Testis (tissue), 3 donors: Measurements from ENCODE around the gene ATG10. TPM values are rescaled to one million over a fixed set of nuclear protein-coding genes. Genes with fewer than 3 reads are reported as not detected.

Experiments
- DNase-seq: peaks from one replicate; pipeline ENCODE4 v3.0.0-alpha.2; 2019
- H3K27ac ChIP-seq, 2 donors: fragments of 200-600 bp; sonication (generic); one replicate each; pipeline ENCODE4 v1.5.1; 2019
- H3K27me3 ChIP-seq: fragments of 200-600 bp; sonication (generic); one replicate; pipeline ENCODE4 v1.5.1; 2019
- H3K36me3 ChIP-seq: fragments of 200-600 bp; sonication (generic); one replicate; pipeline ENCODE4 v1.5.1; 2017; ENCODE audit warnings: low read depth; ENCODE audit errors: missing control alignments
- H3K4me1 ChIP-seq: fragments of 200-600 bp; sonication (generic); one replicate; pipeline ENCODE4 v1.5.1; 2019
- H3K4me3 ChIP-seq, 2 donors: fragments of 200-600 bp; sonication (generic); one replicate each; pipeline ENCODE4 v1.5.1; 2017 to 2019
- H3K9me3 ChIP-seq: fragments of 200-600 bp; sonication (generic); one replicate; pipeline ENCODE4 v1.5.1; 2017
- POLR2A ChIP-seq: fragments of 450-650 bp; IDR thresholded peaks from one replicate; pipeline ENCODE4 v1.6.1; 2017; ENCODE audit warnings: antibody characterized with exemption, mild to moderate bottlenecking, moderate library complexity
- WGBS, 2 donors: methylation state at CpG; one replicate each; pipeline ENCODE4 v1.1.5; 2018; 5-methylcytosine and 5-hydroxymethylcytosine counted together
- intact Hi-C: fragments of 100-400 bp; cut with DNase I; formaldehyde crosslinking; loops from one replicate; pipeline ENCODE4 v1.15.1; 2023; ENCODE audit warnings: low total_unique reads
- polyA plus RNA-seq: library from polyadenylated mRNA; stranded (reverse); fragments of 350-450 nt; fragmentation: Illumina TruSeq; extraction: RNeasy Lipid Tissue Mini Kit (QIAGEN cat#74804); gene quantifications from one replicate; pipeline ENCODE4 v1.2.3, GENCODE V29; 2014; ENCODE audit warnings: low read depth, low replicate concordance; ENCODE audit not compliant: insufficient read depth
- total RNA-seq, 2 donors: library from RNA; depleted of rRNA; stranded (reverse); fragments of >200 nt; gene quantifications; one replicate each; pipeline ENCODE4 v1.2.3, GENCODE V29; 2016
- TF ChIP-seq, protein P1 (sequence below), 3 experiments: fragments of 450-650 bp in 2 of 3; fragments of 200-600 bp in 1 of 3; sonication (generic) in 1 of 3; IDR thresholded peaks; one replicate each; pipeline ENCODE4 v1.5.1; 2016 to 2019; ENCODE audit warnings: antibody characterized with exemption in 3 of 3, mild to moderate bottlenecking in 2 of 3, moderate library complexity in 1 of 3

The ATG10 gene
- total and polyA plus RNA-seq, 3 donors from 2014 or later = 10.0 to 15.1 (median 14.4) TPM

DNA sequence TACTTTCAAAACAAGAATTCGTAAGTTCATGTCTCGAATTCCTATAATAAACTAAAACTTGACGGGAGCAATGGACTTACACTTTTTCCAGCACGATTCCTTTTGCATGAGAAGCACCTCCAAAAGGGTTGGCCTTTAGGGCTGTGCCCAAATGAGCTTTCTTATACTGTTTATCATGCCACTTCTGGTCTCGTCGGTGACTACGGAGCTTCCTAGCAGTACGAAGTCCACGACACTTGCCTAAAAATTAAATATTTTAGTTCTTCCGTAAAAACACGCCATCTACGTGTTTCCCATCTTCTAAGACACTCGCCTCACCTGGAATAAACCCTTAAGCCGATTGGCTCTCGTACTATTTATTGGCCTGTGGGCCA is 305.8 kb downstream of the ATG10 start:
- Histone ChIP-seq H3K9me3 (no peaks in the 10 kb centered on the region), H3K27ac (peak overlapping the region; percentile 61 to 88), H3K4me1 (peaks cover 6% of the 10 kb centered on the region), H3K36me3 (no peaks in the 10 kb centered on the region), H3K4me3 (peak overlapping the region; percentile 80 to 97), H3K27me3 (no peaks in the 10 kb centered on the region)
- 1 to 2% methylated on average over 15 of the region's 15 CpGs for WGBS, 2 donors
- intact Hi-C loops = no loop called here
- no peak for DNase-seq
- no peak for TF ChIP-seq POLR2A
- TF ChIP-seq, protein P1, sequence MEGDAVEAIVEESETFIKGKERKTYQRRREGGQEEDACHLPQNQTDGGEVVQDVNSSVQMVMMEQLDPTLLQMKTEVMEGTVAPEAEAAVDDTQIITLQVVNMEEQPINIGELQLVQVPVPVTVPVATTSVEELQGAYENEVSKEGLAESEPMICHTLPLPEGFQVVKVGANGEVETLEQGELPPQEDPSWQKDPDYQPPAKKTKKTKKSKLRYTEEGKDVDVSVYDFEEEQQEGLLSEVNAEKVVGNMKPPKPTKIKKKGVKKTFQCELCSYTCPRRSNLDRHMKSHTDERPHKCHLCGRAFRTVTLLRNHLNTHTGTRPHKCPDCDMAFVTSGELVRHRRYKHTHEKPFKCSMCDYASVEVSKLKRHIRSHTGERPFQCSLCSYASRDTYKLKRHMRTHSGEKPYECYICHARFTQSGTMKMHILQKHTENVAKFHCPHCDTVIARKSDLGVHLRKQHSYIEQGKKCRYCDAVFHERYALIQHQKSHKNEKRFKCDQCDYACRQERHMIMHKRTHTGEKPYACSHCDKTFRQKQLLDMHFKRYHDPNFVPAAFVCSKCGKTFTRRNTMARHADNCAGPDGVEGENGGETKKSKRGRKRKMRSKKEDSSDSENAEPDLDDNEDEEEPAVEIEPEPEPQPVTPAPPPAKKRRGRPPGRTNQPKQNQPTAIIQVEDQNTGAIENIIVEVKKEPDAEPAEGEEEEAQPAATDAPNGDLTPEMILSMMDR (IDR thresholded peaks at IDR 0.05) = no peak

DNA sequence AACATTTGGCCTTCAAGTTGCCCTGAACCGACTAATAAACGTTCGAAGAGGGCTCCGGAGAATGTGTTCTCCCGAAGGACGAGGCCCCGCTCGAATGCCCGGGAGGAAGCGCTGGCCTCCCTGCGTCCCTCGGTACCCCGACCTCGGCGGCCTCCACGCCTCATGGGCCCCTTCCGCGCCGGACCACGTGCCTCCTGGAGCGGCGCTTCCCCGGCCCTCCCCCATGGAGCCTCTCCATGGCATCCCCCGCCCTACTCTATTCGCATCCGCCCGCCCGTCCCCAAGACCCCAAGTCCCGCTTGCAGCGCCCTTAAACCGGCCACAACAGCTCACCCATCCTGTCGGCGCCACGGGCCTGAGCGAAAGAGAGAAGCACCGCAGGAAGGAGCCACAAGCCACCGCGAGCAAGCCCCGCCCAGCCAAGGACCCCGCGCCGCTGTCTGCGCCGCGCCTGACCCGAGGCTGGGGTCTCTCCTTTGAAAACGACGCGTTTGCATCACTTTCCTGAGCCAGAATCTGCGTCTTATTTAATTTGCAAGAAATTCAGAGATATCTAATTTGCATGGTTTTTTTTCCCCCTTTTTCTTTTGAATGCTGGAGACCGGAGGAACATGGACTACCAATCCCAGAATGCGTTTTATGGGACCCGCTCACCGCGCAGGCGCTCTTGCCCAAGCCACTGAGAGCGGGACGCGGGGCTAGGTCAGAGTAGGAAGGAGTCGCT is 306.3 kb downstream of the ATG10 start, which contains the start of gene RPS23:
Gene RPS23 (minus strand): TSS at position 368 of the 724 bp plus-strand sequence. CDS start 31 bp downstream, at position 337.
- intact Hi-C loops = no loop called here
- 0 to 1% methylated on average over 27 to 57 of the region's 60 CpGs for WGBS, 2 donors
- DNase-seq = peak; percentile 94
- TF ChIP-seq, protein P1 (IDR thresholded peaks at IDR 0.05) = peak in 1 of 3 experiments; percentile 12
- no peak for TF ChIP-seq POLR2A
- H3K4me1 ChIP-seq = peaks cover 6% of the 10 kb centered on the region
- H3K27me3 ChIP-seq = no peaks in the 10 kb centered on the region
- no peaks in the 10 kb centered on the region for H3K36me3 ChIP-seq
- peak within 1 kb of the TSS; percentile 61 to 88 for H3K27ac ChIP-seq
- no peaks in the 10 kb centered on the region for H3K9me3 ChIP-seq
- peak within 1 kb of the TSS; percentile 80 to 97 for H3K4me3 ChIP-seq

DNA sequence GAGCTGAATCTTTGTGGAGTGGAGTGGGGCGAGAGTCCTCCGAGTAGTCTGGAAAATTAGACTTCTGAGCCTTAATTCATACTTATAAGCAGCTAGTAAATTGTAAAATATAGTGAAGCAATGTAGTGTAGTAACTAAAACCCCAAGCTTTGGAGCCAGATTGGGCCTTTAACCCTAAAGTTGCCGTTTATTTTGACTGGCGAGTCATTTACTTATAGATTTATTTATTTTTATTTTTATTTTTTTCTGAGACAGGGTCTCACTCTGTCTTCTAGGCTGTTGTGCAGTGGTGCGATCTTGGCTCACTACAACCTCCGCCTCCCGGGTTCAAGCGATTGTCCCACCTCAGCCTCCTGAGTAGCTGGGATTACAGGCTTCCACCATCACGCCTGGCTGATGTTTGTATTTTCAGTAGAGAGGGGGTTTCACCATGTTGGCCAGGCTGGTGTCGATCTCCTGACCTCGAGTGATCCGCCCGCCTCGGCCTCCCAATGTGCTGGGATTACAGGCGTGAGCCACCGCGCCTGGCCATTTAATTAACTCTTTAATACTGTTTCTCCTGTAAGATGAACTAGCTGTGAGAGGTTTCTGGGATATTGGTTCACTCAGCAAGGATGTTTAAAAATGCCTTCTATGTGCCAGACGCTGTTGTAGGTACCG is 307.0 kb downstream of the ATG10 start:
- WGBS, 2 donors = 16 to 22% methylated on average over 19 of the region's 19 CpGs
- Histone ChIP-seq H3K4me3 (peak overlapping the region; percentile 80 to 97), H3K36me3 (no peaks in the 10 kb centered on the region), H3K4me1 (peaks cover 6% of the 10 kb centered on the region), H3K27me3 (no peaks in the 10 kb centered on the region), H3K27ac (peak overlapping the region; percentile 61 to 88), H3K9me3 (no peaks in the 10 kb centered on the region)
- DNase-seq = no peak
- TF ChIP-seq, protein P1 (IDR thresholded peaks at IDR 0.05) = no peak
- TF ChIP-seq POLR2A = no peak
- intact Hi-C loops = no loop called here

DNA sequence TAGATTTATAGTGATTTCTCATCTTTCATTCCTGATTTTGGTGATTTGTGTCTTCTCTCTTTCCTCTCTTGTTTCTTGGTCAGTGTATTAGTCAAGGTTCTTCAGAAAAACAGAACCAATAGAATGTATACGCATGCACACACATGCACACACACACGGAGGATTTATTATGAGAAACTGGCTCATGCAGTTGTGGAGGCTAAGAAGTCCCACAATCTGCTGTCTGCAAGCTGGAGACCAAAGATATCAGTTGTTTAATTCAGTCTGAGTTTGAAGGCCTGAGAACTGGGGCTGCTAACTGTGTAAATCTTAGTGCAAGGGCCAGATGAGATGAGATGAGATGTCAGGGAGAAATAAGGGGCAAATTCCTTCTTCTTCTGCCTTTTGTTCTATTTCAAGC is 312.1 kb downstream of the ATG10 start:
- Histone ChIP-seq H3K27ac (no peak overlapping the region), H3K4me3 (no peak overlapping the region), H3K4me1 (peaks cover 6% of the 10 kb centered on the region), H3K9me3 (no peaks in the 10 kb centered on the region), H3K27me3 (no peaks in the 10 kb centered on the region), H3K36me3 (no peaks in the 10 kb centered on the region)
- no peak for DNase-seq
- WGBS, 2 donors = 93 to 95% methylated on average over 2 of the region's 2 CpGs
- TF ChIP-seq, protein P1 (IDR thresholded peaks at IDR 0.05) = no peak
- TF ChIP-seq POLR2A = no peak
- intact Hi-C loops = no loop called here
